Endodermal cell (in vitro differentiated cells): ENCODE measurements around the gene DIP2B. TPM values are rescaled to one million over a fixed set of nuclear protein-coding genes. Genes with fewer than 3 reads are reported as not detected.

Source experiments
- DNase-seq: peaks from one replicate; pipeline ENCODE4 v3.0.0-alpha.2; 2017
- H3K27ac ChIP-seq: 2 replicates; pipeline ENCODE4 v1.5.1; 2013; ENCODE audit warnings: mild to moderate bottlenecking, low read depth, low read length, moderate library complexity
- H3K27me3 ChIP-seq: 2 replicates; pipeline ENCODE4 v1.6.1; 2013; ENCODE audit warnings: mild to moderate bottlenecking, low read length, moderate library complexity; ENCODE audit not compliant: insufficient read depth, control insufficient read depth, poor library complexity, severe bottlenecking
- H3K36me3 ChIP-seq: 2 replicates; pipeline ENCODE4 v1.7.0; 2013; ENCODE audit warnings: mild to moderate bottlenecking, low read length, moderate library complexity; ENCODE audit not compliant: control insufficient read depth, insufficient read depth
- H3K4me1 ChIP-seq: one replicate; pipeline ENCODE4 v1.7.0; 2013; ENCODE audit warnings: low read length; ENCODE audit not compliant: control insufficient read depth, insufficient read depth
- H3K4me3 ChIP-seq: 2 replicates; pipeline ENCODE4 v1.5.1; 2013; ENCODE audit warnings: mild to moderate bottlenecking, low read length, moderate library complexity
- H3K9ac ChIP-seq: 2 replicates; pipeline ENCODE4 v1.6.1; 2013; ENCODE audit warnings: mild to moderate bottlenecking, low read length, moderate library complexity; ENCODE audit not compliant: poor library complexity, severe bottlenecking; ENCODE audit errors: extremely low read depth
- H3K9me3 ChIP-seq: 2 replicates; pipeline ENCODE4 v1.6.1; 2013; ENCODE audit warnings: mild to moderate bottlenecking, low read length, moderate library complexity; ENCODE audit not compliant: control insufficient read depth
- H3K27ac Mint-ChIP-seq: 2 replicates; pipeline ENCODE4 v1.8.0; 2020; ENCODE audit warnings: mixed read lengths
- H3K27me3 Mint-ChIP-seq: 2 replicates; pipeline ENCODE4 v1.8.0; 2021; ENCODE audit warnings: mild to moderate bottlenecking, mixed read lengths; ENCODE audit not compliant: insufficient read depth
- H3K36me3 Mint-ChIP-seq: 2 replicates; pipeline ENCODE4 v1.8.0; 2020; ENCODE audit warnings: low read depth, mixed read lengths
- H3K4me1 Mint-ChIP-seq: 2 replicates; pipeline ENCODE4 v1.8.0; 2020; ENCODE audit warnings: mixed read lengths
- H3K4me3 Mint-ChIP-seq: 2 replicates; pipeline ENCODE4 v1.8.0; 2020; ENCODE audit warnings: mild to moderate bottlenecking, moderate library complexity, mixed read lengths
- H3K9me3 Mint-ChIP-seq: 2 replicates; pipeline ENCODE4 v1.8.0; 2020; ENCODE audit warnings: mild to moderate bottlenecking, mixed read lengths
- CTCF ChIP-seq: fragments of 200-600 bp; sonication (generic); conservative IDR thresholded peaks from 2 replicates; pipeline ENCODE4 v1.5.0; 2021; ENCODE audit warnings: antibody characterized with exemption, mild to moderate bottlenecking
- WGBS, 2 experiments: methylation state at CpG; one replicate each; pipeline versions ENCODE4 v1.1.5 to v1.1.7; 2013; ENCODE audit warnings: missing lambda C conversion rate in 2 of 2, mixed read lengths in 1 of 2; ENCODE audit not compliant: insufficient coverage in 1 of 2, insufficient read length in 1 of 2; 5-methylcytosine and 5-hydroxymethylcytosine counted together
- total RNA-seq, 2 donors: library from RNA; stranded (reverse); fragmentation: NEBNext Ultra II Directional in 1 of 2; extraction: Animal tissue kit (Norgen Biotek cat#: 25700) in 1 of 2; gene quantifications; 2 replicates in 1 of 2; 3 replicates in 1 of 2; pipeline ENCODE4 v1.2.1, GENCODE V29; 2021

The DIP2B gene
- total RNA-seq, 2 donors from 2014 or later: 20.6 to 21.3 TPM

- Histone ChIP-seq H3K27me3 (no peaks in the 10 kb centered on the region), H3K9me3 (no peaks in the 10 kb centered on the region), H3K9ac (no peak overlapping the region), H3K36me3 (peaks cover 75% of the 10 kb centered on the region), H3K4me3 (no peak overlapping the region), H3K27ac (no peak overlapping the region), H3K4me1 (no peaks in the 10 kb centered on the region)
- Mint-ChIP-seq H3K27me3 (no peaks in the 10 kb centered on the region), H3K36me3 (peaks cover 77% of the 10 kb centered on the region), H3K9me3 (no peaks in the 10 kb centered on the region), H3K4me3 (no peak overlapping the region), H3K4me1 (no peaks in the 10 kb centered on the region), H3K27ac (no peak overlapping the region)
- no peak for TF ChIP-seq CTCF
- DNase-seq: no peak
- 93 to 99% methylated on average over 3 of the region's 3 CpGs for WGBS, 2 experiments
Observed at GRCh38 chr12:50467439-50467838, 37.3 kb upstream of the DIP2B start.

- Mint-ChIP-seq H3K4me1 (no peaks in the 10 kb centered on the region), H3K27ac (no peak overlapping the region), H3K4me3 (no peak overlapping the region), H3K9me3 (no peaks in the 10 kb centered on the region), H3K36me3 (peaks cover 48% of the 10 kb centered on the region), H3K27me3 (no peaks in the 10 kb centered on the region)
- Histone ChIP-seq H3K9me3 (no peaks in the 10 kb centered on the region), H3K36me3 (peaks cover 63% of the 10 kb centered on the region), H3K9ac (no peak overlapping the region), H3K27ac (no peak overlapping the region), H3K4me3 (no peak overlapping the region), H3K4me1 (no peaks in the 10 kb centered on the region), H3K27me3 (no peaks in the 10 kb centered on the region)
- no peak for TF ChIP-seq CTCF
- DNase-seq: no peak
- 100% methylated on average over 1 of the region's 1 CpG for WGBS, 2 experiments
Observed at GRCh38 chr12:50477241-50477832, 27.4 kb upstream of the DIP2B start.

- H3K27me3 ChIP-seq: no peaks in the 10 kb centered on the region
- H3K4me1 ChIP-seq: no peaks in the 10 kb centered on the region
- no peak for TF ChIP-seq CTCF
- 91 to 100% methylated on average over 3 to 4 of the region's 4 CpGs for WGBS, 2 experiments
- Mint-ChIP-seq H3K36me3 (peaks cover 8% of the 10 kb centered on the region), H3K9me3 (no peaks in the 10 kb centered on the region), H3K4me1 (no peaks in the 10 kb centered on the region), H3K4me3 (no peak overlapping the region), H3K27ac (no peak overlapping the region), H3K27me3 (no peaks in the 10 kb centered on the region)
- peaks cover 15% of the 10 kb centered on the region for H3K36me3 ChIP-seq
- H3K9ac ChIP-seq: no peak overlapping the region
- H3K27ac ChIP-seq: no peak overlapping the region
- no peak for DNase-seq
- no peaks in the 10 kb centered on the region for H3K9me3 ChIP-seq
- H3K4me3 ChIP-seq: no peak overlapping the region
Observed at GRCh38 chr12:50482571-50482970, 22.2 kb upstream of the DIP2B start.
